HepG2 (cell line): Measurements from ENCODE around the gene VWCE. TPM values are rescaled to one million over a fixed set of nuclear protein-coding genes. Genes with fewer than 3 reads are reported as not detected.

Experiments
- ATAC-seq: fragments of 200-7000 bp; cut with Tn5 transposase; 3 replicates; pipeline ENCODE4 v1.9.1; 2020; ENCODE audit warnings: mild to moderate bottlenecking, moderate library complexity
- BruUV-seq: library from RNA; stranded (reverse); fragments of 400-500 nt; replicated peaks from 2 replicates; lab custom pipeline; 2021; lab: Mats Ljungman, UMichigan
- CTCF ChIA-PET: fragments of 300-600 bp; formaldehyde crosslinking; extraction: SDS; loops from one replicate; lab custom pipeline; 2021; ENCODE audit warnings: low total read pairs, inconsistent platforms, low intra/inter-chr PET ratio; lab: Yijun Ruan, JAX
- POLR2A ChIA-PET: fragments of 350-600 bp; sonication (Branson Sonifier 250); formaldehyde crosslinking; loops from one replicate; lab custom pipeline; 2020; ENCODE audit warnings: antibody characterized with exemption, inconsistent platforms; lab: Yijun Ruan, JAX
- DNase-seq: peaks from one replicate; pipeline ENCODE4 v3.0.0-alpha.2; 2015; ENCODE audit warnings: low spot score
- FAIRE-seq: peaks from 3 replicates; lab custom pipeline; 2011; peaks lifted over from hg19 to GRCh38; lab: Jason Lieb, UNC
- H2AFZ ChIP-seq: one replicate; pipeline ENCODE4 v1.6.1; 2011; ENCODE audit warnings: low read length, inconsistent platforms
- H3K27ac ChIP-seq: fragments of 300-600 bp; 3 replicates; pipeline ENCODE4 v1.8.0; 2011; ENCODE audit warnings: mixed run types, mild to moderate bottlenecking, mixed read lengths, low read length, inconsistent platforms; ENCODE audit not compliant: insufficient read depth; ENCODE audit errors: extremely low read length
- H3K27me3 ChIP-seq, 2 experiments: fragments of 200-600 bp in 1 of 2; 2 replicates in 1 of 2; 3 replicates in 1 of 2; pipeline versions ENCODE4 v1.6.0 to v1.8.0; 2011; ENCODE audit warnings: low read length in 2 of 2, mild to moderate bottlenecking in 2 of 2, moderate library complexity in 2 of 2, inconsistent platforms in 1 of 2; ENCODE audit not compliant: insufficient read depth in 2 of 2, control insufficient read depth in 1 of 2
- H3K36me3 ChIP-seq, 2 experiments: fragments of 200-600 bp in 1 of 2; replicated peaks in 1 of 2; 2 replicates in 1 of 2; 3 replicates in 1 of 2; pipeline versions ENCODE4 v1.5.1 to v1.8.0; 2011; ENCODE audit warnings: low read length in 2 of 2, inconsistent platforms in 1 of 2; ENCODE audit not compliant: insufficient read depth in 2 of 2, control insufficient read depth in 1 of 2
- H3K4me1 ChIP-seq: 2 replicates; pipeline ENCODE4 v1.5.1; 2012; ENCODE audit warnings: low read length, inconsistent platforms; ENCODE audit not compliant: insufficient read depth
- H3K4me2 ChIP-seq: 2 replicates; pipeline ENCODE4 v1.6.0; 2011; ENCODE audit warnings: low read depth, low read length, inconsistent platforms
- H3K4me3 ChIP-seq, 3 experiments: fragments of 200-600 bp in 1 of 3; sonication (generic), shearing (Covaris generic) in 1 of 3; replicated peaks in 1 of 3; 2 replicates each; pipeline ENCODE4 v1.5.1; 2011 to 2016; ENCODE audit warnings: low read length in 3 of 3, inconsistent platforms in 2 of 3, low read depth in 2 of 3, mild to moderate bottlenecking in 2 of 3, control low read depth in 1 of 3, mixed read lengths in 1 of 3; ENCODE audit not compliant: insufficient read depth in 1 of 3
- H3K79me2 ChIP-seq: one replicate; pipeline ENCODE4 v1.6.1; 2011; ENCODE audit warnings: low read length, inconsistent platforms; ENCODE audit not compliant: insufficient read depth
- H3K9ac ChIP-seq: 2 replicates; pipeline ENCODE4 v1.6.0; 2011; ENCODE audit warnings: mild to moderate bottlenecking, low read depth, low read length, inconsistent platforms; ENCODE audit not compliant: insufficient read depth
- H3K9me3 ChIP-seq: 2 replicates; pipeline ENCODE4 v1.5.1; 2012; ENCODE audit warnings: mild to moderate bottlenecking, low read length
- H4K20me1 ChIP-seq: 2 replicates; pipeline ENCODE4 v1.6.0; 2011; ENCODE audit warnings: inconsistent platforms, mild to moderate bottlenecking, low read length, moderate library complexity; ENCODE audit not compliant: insufficient read depth
- AGO2 ChIP-seq: fragments of 200-400 bp; formaldehyde crosslinking; optimal IDR thresholded peaks from 2 replicates; pipeline ENCODE3; 2017; ENCODE audit warnings: mild to moderate bottlenecking, low read depth, low read length, moderate library complexity
- ARID5B ChIP-seq: IDR thresholded peaks from 2 replicates; pipeline ENCODE4 v1.4.0; 2020; ENCODE audit warnings: mild to moderate bottlenecking, missing genetic modification reagents
- HNF1B ChIP-seq: sonication (generic); formaldehyde crosslinking; IDR thresholded peaks from 2 replicates; pipeline ENCODE4 v1.5.1; 2020; ENCODE audit warnings: mild to moderate bottlenecking, moderate library complexity, missing genetic modification reagents
- HNF4A ChIP-seq: sonication (generic); formaldehyde crosslinking; IDR thresholded peaks from 2 replicates; pipeline ENCODE4 v1.4.0; 2020; ENCODE audit warnings: missing genetic modification reagents
- HNRNPH1 ChIP-seq: fragments of 200-400 bp; formaldehyde crosslinking; optimal IDR thresholded peaks from 2 replicates; pipeline ENCODE3; 2017; ENCODE audit warnings: mild to moderate bottlenecking, low read depth, low read length
- MXD3 ChIP-seq: IDR thresholded peaks from 2 replicates; pipeline ENCODE4 v1.6.1; 2016; ENCODE audit warnings: mild to moderate bottlenecking, missing biosample characterization, missing genetic modification reagents
- POLR2AphosphoS5 ChIP-seq: IDR thresholded peaks from 2 replicates; pipeline ENCODE4 v1.6.1; 2012; ENCODE audit warnings: low read depth, low read length
- RBM22 ChIP-seq: fragments of 200-400 bp; formaldehyde crosslinking; optimal IDR thresholded peaks from 2 replicates; pipeline ENCODE3; 2017; ENCODE audit warnings: mild to moderate bottlenecking, low read length, moderate library complexity
- SMAD9 ChIP-seq: sonication (generic); formaldehyde crosslinking; IDR thresholded peaks from 2 replicates; pipeline ENCODE4 v1.5.1; 2020; ENCODE audit warnings: mild to moderate bottlenecking, missing genetic modification reagents
- SSRP1 ChIP-seq: IDR thresholded peaks from 2 replicates; pipeline ENCODE4 v1.6.1; 2016; ENCODE audit warnings: control low read depth
- ZNF446 ChIP-seq: sonication (generic); formaldehyde crosslinking; IDR thresholded peaks from 2 replicates; pipeline ENCODE4 v1.5.0; 2020; ENCODE audit warnings: mild to moderate bottlenecking, missing genetic modification reagents
- ZNF83 ChIP-seq: sonication (generic); formaldehyde crosslinking; IDR thresholded peaks from 2 replicates; pipeline ENCODE4 v1.4.0; 2020; ENCODE audit warnings: missing genetic modification reagents, mild to moderate bottlenecking, borderline replicate concordance
- WGBS: methylation state at CpG from one replicate; pipeline ENCODE4 v1.1.6; 2017; ENCODE audit warnings: low lambda C conversion rate; 5-methylcytosine and 5-hydroxymethylcytosine counted together
- in situ Hi-C: cut with HindIII; loops from 2 replicates; pipeline ENCODE4 v1.10.0; 2017; ENCODE audit warnings: low pct_unique_long_range_greater_than_20kb; ENCODE audit not compliant: extremely low pct_ligation_motif_present
- intact Hi-C: fragments of 100-400 bp; cut with micrococcal nuclease; formaldehyde crosslinking; loops from one replicate; pipeline ENCODE4 v1.10.0; 2022; ENCODE audit not compliant: unreplicated experiment
- polyA plus RNA-seq, 8 experiments: library from polyadenylated mRNA; depleted of rRNA in 3 of 8; stranded (reverse) in 7 of 8; unstranded in 1 of 8; fragments of >200 nt; fragmentation: Illumina TruSeq in 4 of 8; extraction: Trizol in 4 of 8; gene quantifications; 2 replicates each; pipeline versions ENCODE4 v1.2.1 to v1.2.3, GENCODE V29; 2011 to 2016; ENCODE audit warnings: low read depth in 4 of 8, missing spikeins in 1 of 8, mixed read lengths in 1 of 8; ENCODE audit not compliant: insufficient read depth in 1 of 8
- total RNA-seq, 5 experiments: library from RNA; depleted of rRNA; stranded (reverse); fragments of >200 nt; fragmentation: Illumina TruSeq; extraction: Trizol; gene quantifications; 2 replicates each; pipeline ENCODE4 v1.2.3, GENCODE V29; 2016; ENCODE audit warnings: low read depth in 1 of 5

VWCE gene
- total and polyA plus RNA-seq, 2 of the 13 experiments (the other 11 are each of a cell fraction or from before 2014, with no cell fraction given) = 27.6 to 58.3 TPM

GRCh38 chr11:61258546-61258945 lies 36.6 kb downstream of the VWCE start:
- Histone ChIP-seq H3K9ac (no peak overlapping the region), H4K20me1 (peaks cover 5% of the 10 kb centered on the region; the same call in 1 of the 2 replicates), H2AFZ (no peak overlapping the region), H3K79me2 (no peaks in the 10 kb centered on the region), H3K4me1 (peaks cover 8% of the 10 kb centered on the region; the same call in 1 of the 2 replicates), H3K4me3 (no peak overlapping the region), H3K4me2 (no peak overlapping the region), H3K36me3 (peaks cover 11 to 46% of the 10 kb centered on the region in 2 experiments), H3K9me3 (no peaks in the 10 kb centered on the region), H3K27ac (no peak overlapping the region), H3K27me3 (no peaks in the 10 kb centered on the region)
- 97% methylated on average over 9 of the region's 9 CpGs for WGBS
- no TSS peak for BruUV-seq
- DNase-seq (no peak), ATAC-seq (no peak), FAIRE-seq (no peak)
- CTCF ChIA-PET = no interaction called here
- intact Hi-C loops = loop anchor here (10.0 kb wide), 2 partner anchors 76 to 126 kb away; partner anchors contain the start of genes DDB1 and TKFC
- POLR2A ChIA-PET = no interaction called here
- 0 out of 2 replicates have a peak, but pooled peaks have one; percentile 13 for TF ChIP-seq POLR2AphosphoS5
- peak; percentile 82 for TF ChIP-seq AGO2
- no peak for TF ChIP-seq HNRNPH1
- in situ Hi-C loops = no loop called here

GRCh38 chr11:61256710-61257482 lies 38.2 kb downstream of the VWCE start:
- no peaks in the 10 kb centered on the region for H3K4me1 ChIP-seq
- H2AFZ ChIP-seq = no peak overlapping the region
- no peak for FAIRE-seq
- H4K20me1 ChIP-seq = peaks cover 5% of the 10 kb centered on the region; the same call in 1 of the 2 replicates
- 98% methylated on average over 18 of the region's 18 CpGs for WGBS
- no peak overlapping the region for H3K27ac ChIP-seq
- H3K79me2 ChIP-seq = no peaks in the 10 kb centered on the region
- BruUV-seq = no TSS peak
- H3K9me3 ChIP-seq = no peaks in the 10 kb centered on the region
- no peak overlapping the region for H3K4me2 ChIP-seq
- ATAC-seq = no peak
- DNase-seq = no peak
- no peak overlapping the region for H3K9ac ChIP-seq
- peaks cover 9 to 36% of the 10 kb centered on the region in 2 experiments for H3K36me3 ChIP-seq
- H3K4me3 ChIP-seq = no peak overlapping the region
- in situ Hi-C loops (no loop called here), intact Hi-C loops (loop anchor here (10.0 kb wide), 2 partner anchors 78 to 128 kb away; partner anchors contain the start of genes DDB1 and TKFC)
- POLR2A ChIA-PET = no interaction called here
- CTCF ChIA-PET = no interaction called here
- no peaks in the 10 kb centered on the region for H3K27me3 ChIP-seq
- peak; percentile 13 for TF ChIP-seq RBM22
- no peak for TF ChIP-seq ZNF446 (CRISPR knock-in tag)
- no peak for TF ChIP-seq SMAD9
- no peak for TF ChIP-seq ARID5B (CRISPR knock-in tag)
- no peak for TF ChIP-seq HNF1B (CRISPR knock-in tag)
- no peak for TF ChIP-seq SSRP1 (CRISPR knock-in tag)
- TF ChIP-seq MXD3 (CRISPR knock-in tag) = no peak
- TF ChIP-seq HNF4A (CRISPR knock-in tag) = no peak
- no peak for TF ChIP-seq ZNF83 (CRISPR knock-in tag)
